DMS153 (cell line): ENCODE results near the gene FAM174A.
"Not testable (repeated sequence)": the region's sequence is repeated elsewhere in the genome, so short reads cannot be mapped to it uniquely, and the experiment has no call there.

Experiments
- DNase-seq: peaks from one replicate; lab custom pipeline; 2025; lab: John Stamatoyannopoulos, UW

The FAM174A gene

DNA sequence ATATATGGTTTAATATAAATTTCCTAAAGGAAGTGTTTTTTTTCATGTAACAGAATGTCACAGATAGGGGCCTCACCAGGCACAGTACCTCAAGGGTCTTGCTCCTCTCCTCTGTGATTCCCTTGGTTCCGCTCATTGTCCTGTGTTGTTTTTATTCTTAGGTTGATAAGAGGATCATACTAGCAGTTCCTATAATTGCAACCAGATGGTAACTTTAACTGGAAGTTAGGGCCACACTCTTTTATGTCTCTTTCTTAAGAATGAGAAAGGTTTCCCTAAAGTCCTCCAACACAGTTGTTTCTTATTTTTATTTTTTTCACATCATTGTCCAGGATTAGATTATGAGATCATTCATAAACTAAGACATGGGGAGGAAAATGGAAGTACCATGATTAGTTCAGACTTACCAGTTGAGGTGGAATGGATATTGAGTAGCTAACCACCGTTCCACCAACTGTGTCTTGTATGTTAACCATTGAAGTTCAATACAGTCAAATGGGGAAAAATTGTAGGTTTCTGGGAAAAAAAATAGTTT, 41.1 kb downstream of the FAM174A start:
- DNase-seq: no peak

DNA sequence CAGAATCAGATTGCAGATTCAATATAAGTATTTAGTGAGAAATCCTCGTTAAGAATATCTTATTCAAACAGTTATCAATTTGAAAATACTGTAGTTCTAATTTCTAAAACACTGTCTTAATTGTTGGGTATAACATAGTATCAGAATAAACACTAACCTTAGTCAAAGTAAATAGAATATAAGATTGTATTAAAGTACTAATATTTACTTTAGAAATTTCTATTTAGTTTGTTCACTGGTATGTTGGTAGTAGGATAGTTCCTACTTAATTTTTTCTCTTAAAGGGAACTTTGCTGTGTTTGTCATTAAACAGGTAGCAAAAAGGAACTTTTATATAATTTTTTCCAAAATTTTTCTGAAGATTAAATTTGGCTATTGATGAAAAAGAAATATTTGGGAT, 42.3 kb downstream of the FAM174A start:
- DNase-seq: no peak

DNA sequence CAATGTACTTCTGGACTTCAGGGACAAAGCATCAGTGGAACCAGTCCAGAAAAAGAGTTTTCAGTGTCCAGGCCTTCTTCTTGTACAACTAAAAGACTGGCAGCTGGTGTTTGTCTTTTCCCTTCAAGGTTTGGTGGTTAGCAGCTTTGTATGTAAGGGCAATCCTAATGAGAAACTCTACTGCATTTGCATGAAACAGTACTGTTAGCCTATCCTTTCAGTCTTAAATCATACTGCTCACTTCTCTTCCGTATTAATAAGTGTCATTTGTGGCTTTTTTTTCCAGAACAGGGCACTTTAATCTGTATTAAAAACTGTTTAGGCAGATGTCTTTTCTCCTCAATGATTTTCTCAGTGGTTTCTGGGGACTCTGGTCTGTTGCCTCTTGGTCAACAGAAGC, 48.9 kb downstream of the FAM174A start:
- no peak for DNase-seq

DNA sequence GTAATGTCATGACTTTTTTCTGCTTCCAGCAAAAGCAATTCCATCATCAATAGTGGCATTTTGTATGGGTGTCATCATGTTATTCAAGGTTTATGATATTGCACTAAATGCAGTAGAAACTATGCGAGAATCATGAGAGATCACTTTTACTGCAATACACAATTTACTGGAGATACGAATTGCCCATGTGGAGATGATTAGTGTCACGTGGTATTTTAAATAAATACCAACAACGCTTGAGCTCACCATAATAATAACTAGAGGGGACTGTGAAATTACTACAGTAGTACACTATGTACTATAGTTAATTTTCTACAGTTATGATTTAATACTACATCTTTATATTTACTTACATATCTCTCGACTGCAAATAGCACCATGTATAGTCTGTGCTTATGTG, 49.7 kb downstream of the FAM174A start:
- DNase-seq: no peak

DNA sequence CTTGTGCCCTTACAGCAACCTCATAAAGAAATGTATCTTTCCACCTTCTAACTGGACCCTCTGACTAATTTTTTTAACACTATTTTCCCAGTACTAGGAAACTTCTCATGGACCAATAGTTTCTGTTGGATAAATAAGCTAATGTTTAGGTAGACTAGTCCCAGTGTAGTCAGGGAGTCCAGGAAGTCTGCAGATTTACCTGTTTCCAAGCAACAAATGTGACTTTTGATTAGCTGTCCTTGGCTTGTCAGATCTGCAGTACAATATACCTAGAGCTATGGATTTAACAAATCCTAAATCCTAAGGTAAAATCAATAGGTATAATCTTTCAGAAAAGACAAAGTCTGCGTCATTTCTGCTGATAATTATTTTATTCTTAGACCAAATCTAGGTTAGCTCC, 55.7 kb downstream of the FAM174A start:
- DNase-seq: peak; percentile 18

DNA sequence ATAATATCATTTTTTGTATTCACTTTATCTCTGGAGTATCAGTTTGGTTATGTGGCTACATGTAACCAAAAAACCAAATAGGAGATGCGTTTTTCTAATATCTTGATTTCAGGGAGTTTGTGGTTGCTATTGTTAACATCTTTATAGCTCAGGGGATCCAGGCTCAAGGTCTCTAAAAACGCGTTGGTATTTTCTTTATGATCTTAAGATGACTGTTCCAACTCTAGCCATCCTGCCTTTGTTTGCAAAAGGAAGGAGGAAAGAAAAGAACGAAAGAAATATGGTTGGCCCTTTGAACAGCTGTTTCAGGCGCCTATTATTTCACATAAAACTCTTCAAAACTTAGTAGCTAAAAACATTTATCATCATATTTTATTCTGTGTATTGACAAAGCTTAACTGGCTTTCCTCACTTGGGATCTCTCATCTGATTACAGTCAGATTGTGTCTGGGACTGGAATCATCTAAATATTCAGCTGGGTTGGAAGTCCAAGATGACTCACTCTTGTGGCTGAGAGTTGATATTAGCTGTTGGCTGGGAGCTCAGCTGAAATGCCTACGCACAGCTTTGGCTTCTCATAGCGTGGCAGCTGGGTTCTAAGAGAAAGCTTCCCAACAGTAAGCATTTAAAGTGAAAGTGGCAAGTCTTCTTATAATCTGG, 60.1 kb downstream of the FAM174A start:
- DNase-seq: no peak

DNA sequence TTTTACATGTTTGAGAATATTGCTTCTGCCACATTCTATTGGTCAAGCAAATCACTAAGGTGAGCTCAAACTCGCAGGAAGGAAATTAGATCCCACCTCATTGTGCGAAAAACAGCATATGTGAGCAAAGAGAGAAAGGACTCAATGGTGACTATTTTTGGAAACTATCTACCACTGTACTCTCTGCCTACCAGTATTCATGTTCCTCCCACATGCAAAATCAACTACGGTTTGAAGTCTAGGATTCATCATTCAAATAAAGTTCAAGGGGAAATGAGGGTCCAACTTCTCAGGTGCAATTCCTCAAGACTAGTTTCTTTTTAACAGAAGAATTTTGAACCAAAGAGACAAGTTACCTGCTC, 60.6 kb downstream of the FAM174A start:
- DNase-seq: no peak

DNA sequence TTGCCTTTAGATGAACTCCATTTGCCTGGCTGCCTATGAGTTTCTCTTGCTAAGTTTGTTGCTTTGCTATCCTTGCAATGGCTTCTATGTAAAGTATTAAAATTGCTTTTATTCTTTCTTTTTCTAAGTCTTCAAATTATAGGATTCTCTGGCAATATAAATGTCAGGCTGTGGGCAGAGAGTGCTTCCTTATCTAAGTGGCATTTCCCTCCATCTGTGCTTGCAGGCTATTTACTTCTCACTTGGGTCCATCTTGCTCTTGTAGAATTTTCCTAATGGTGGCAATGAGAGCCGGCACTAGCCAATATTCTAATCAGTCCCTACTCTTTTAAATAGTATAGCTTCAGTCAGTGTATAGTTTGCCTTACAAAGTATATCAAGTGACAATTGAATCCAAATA, 63.3 kb downstream of the FAM174A start:
- DNase-seq: no peak

DNA sequence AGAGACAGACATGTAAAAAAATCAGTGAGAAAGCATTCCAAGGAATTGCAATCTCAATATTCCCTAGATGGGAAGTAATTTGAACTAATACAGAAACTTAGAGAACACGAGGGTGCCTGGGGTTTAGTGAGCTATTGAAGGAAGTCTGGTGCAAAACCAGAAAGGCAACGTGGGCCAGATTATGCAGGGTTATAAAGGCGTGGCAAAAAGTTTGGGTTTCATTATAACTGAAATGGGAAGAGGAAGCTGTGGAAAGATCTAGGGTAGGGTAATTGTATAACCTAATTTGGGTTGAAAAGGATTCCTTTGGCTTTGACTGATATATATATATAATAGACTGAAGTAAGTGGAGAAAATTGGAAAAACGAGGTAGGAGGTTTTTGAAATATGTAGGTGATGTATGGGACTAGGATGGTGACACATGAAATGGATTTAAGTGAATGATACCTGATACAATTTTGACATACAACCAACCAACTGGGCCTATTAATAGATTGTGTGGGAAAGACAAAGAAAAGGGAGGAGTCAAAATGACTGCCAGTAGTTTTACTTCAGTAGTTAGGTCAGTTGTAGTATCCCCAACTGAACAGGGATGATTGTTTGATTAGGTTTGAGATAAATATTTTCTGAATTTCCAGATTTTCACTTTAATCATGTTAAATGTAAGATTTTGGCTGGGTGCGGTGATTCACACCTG, 65.3 kb downstream of the FAM174A start:
- no peak for DNase-seq

DNA sequence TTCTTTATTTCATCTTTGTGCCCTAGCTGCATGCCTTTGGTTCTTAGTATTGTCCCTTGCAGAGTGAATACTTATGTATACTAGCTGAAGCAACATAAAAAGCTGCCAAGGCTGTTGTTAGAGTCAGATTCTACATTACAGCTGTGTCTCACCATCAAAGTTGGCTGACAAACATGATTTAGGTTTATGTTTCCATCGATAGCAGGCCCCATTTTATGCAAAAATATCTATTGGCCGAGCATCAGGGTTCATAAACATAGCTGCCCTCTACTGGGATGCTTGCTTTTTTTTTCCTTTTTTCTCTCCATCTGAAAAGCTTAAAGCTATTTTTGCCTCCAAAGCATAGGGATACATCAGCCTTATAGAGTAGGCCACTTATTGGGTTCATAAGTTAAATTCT, 68.0 kb downstream of the FAM174A start:
- DNase-seq: no peak

DNA sequence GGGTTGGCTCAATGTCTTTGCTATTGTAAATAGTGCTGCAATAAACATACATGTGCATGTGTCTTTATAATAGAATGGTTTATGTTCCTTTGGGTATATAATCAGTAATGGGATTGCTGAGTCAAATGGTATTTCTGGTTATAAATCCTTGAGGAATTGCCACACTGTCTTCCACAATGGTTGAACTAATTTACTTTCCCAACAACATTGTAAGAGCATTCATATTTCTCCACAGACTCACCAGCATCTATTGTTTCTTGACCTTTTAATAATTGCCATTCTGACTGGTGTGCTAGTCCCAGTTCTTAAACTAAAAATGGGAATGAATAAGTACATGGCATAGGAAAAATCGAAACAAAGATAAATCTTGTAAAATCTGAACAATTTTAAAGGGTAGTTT, 68.8 kb downstream of the FAM174A start:
- not testable (repeated sequence) for DNase-seq

DNA sequence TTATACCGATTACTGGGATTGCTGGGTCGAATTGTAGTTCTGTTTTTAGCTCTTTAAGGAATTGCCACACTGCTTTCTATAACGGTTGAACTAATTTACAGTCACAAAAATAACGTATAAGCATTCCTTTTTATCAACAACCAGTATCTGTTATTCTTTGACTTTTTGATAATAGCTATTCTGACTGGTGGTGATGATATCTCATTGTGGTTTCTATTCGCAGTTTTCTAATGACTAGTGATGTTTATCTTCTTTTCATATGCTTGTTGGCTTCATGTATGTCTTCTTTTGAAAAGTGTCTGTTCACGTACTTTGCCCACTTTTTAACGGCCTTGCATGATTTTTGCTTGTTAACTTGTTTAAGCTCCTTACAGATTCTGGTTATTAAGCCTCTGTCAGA, 74.4 kb downstream of the FAM174A start:
- DNase-seq: peak; percentile 28

DNA sequence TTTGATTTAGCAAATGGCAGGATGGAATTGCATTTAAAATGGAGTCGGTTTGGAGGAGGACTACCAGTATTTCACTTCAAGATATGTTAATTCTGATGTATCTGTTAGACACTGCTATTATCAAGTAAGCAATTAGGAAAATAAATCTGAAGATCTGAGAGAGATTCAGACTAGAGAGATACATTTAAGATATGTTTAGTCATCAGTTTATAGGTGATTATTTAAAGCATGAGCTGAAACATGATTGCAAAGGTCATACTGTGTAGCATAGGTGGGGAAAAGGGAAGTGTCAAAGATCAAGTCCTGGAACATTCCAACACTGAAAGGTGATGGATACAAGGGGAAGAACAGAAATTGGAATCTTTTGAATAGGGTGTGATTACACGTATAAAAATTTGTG, 79.1 kb downstream of the FAM174A start:
- DNase-seq: no peak

DNA sequence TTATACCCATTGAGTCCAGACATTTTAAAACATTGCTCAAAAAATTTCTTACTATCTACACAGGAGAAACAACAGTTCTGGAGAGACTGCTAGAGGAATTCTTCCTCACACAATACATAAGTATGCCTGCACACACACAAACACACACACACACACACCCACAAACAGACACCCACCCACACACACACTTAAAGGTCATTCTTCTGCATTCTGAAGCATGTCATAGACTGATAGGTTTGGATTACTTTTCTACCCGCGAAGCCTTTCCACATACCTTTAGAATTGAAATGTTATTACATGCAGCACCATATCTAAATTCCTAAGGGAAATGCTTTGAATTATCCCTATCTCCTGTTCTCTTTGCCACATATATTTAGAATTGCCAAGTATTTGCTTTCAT, 80.2 kb downstream of the FAM174A start:
- no peak for DNase-seq

DNA sequence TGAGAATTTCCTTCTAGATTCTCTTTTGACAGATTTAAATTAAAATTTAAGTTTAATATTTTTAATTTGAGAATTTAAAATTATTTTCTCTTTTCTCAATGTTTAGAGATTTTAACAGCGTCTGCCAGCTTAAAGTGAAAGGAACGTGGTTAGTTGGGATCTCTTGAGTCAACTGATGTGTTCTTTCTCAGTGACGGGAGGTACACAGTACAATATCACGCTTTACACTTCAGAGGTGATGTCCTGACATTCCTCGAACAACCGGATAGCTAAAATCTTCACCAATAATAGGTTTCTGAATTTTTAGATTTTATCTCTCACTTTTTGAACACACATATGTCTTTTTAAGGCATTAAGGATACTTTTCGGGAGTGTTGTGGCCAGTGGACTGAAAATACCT, 81.1 kb downstream of the FAM174A start:
- DNase-seq: no peak

DNA sequence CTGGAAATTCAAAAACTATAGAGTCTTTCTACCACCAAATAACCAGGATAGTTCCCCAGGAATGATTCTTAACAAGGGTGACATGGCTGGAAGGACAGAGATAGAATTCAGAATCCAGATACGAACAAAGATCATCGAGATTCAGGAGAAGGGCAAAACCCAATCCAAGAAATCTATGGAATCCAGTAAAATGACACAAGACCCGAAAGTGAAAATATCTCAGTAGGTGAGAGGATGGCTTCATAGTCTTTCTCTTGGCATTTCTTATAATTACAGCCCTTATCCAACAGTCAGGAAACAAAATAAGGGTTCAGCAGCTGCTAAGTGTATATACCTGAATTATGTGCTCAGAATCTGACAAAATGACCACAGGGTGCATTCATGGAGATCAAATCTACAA, 81.8 kb downstream of the FAM174A start:
- DNase-seq: no peak

DNA sequence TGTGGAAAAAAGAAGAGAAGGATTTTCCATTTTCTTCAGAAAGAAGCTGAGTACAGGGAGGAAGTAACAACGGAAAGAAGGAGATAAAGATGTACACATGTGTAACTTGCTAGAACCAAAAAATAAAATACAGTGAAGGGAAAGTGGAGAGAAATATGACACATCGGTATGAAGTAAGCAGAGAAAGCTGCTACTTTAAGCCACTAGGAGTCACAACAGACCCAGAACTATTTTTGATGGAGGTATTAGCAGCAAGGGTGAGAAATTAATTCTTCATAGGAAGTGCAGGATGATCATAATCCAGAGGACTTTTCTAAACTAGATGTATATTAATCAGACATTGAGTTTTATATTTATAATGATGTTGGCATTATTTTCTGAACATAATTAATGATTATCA, 88.5 kb downstream of the FAM174A start:
- peak; percentile 7 for DNase-seq

DNA sequence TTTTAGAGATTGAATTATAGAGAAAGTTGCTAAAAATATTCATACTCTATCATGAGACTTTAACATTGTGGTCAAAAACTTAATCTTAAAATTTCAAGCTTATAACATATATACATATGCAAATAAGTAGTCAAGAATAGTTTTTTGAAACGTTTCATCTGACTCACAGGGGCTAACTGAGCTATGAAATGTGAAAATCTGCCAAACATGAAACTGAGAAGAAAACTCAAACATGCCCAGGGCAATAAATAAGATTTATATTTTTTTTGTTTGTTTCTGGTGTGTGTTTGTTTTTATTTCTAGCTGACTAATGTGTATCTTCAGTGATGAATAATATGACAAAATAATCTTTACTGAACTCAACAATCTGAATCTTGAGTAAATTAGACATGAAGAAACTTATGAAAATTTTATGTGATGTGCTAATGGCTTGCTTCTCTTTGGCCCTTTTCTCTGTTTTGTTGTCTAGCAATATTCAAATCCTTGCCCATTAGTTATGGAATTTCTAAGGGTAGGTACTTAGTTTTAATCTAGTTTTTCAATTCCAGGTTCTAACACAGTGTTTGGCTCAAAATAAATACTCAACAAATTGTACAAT, 99.9 kb downstream of the FAM174A start:
- no peak for DNase-seq
